HG03571 (cell line): ENCODE results near the gene NDUFS8.

Source experiments
- ATAC-seq: cut with Tn5 transposase; IDR thresholded peaks from one replicate; pipeline ENCODE4 v1.9.1; 2021; ENCODE audit not compliant: unreplicated experiment

NDUFS8 gene

GRCh38 chr11:68035266-68035876 is 4.9 kb downstream of the NDUFS8 start:
- no peak for ATAC-seq

- no peak for ATAC-seq
Observed at GRCh38 chr11:68036141-68036716, 5.7 kb downstream of the NDUFS8 start.

- no peak for ATAC-seq
Observed at GRCh38 chr11:68036717-68037239, 6.3 kb downstream of the NDUFS8 start.

- no peak for ATAC-seq
Observed at GRCh38 chr11:68037411-68038225, 7.1 kb downstream of the NDUFS8 start.

- no peak for ATAC-seq
Observed at GRCh38 chr11:68038226-68038717, 7.8 kb downstream of the NDUFS8 start.

DNA sequence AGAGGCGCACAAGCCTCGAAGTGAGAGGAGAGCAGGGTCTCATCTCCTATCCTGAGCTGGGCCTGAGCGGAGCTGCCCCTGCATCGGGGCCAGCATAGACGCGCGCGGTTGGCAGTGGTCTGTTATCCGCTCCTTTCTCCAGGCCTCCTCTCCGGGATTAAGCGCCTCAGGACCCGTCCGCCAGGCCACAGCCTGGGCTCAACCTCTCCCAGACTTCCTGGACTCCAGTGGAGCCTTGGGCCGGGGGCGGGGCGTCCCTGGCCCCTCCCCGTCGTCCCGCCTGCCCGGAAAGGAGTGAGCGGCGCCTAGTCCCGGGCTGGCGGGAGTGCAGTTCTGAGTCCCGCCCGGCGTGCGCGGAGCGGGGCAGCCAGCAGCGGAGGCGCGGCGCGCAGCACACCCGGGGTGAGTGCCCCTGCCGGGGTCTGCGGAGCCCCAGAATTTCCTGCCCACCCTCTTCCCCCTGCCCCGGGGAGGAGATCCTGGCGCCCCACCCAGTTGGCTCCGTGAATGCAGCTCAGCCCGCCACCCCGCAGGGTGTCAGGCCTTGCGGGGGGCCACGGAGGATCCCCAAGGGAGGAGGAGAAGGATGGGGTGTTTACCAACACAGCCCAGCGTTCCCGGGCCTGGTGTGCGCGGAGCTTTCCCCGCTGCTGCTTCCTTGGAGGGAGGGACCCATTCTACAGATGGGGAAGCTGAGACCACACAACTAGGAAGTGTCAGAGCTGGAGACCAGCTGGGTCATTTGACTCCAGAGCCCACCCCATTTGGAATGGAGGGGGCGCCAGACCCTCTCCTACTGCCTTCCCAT is 8.4 kb downstream of the NDUFS8 start, which contains the start of gene TCIRG1:
Gene TCIRG1, plus strand, starts transcription at position 308 of the 808 bp plus-strand sequence. CDS start 2,247 bp downstream, outside the sequence.
- ATAC-seq, result no peak

GRCh38 chr11:68039526-68040086 is 9.1 kb downstream of the NDUFS8 start:
- no peak for ATAC-seq

- ATAC-seq, result no peak
Observed at GRCh38 chr11:68040101-68040956, 9.8 kb downstream of the NDUFS8 start.

- ATAC-seq, result no peak
Observed at GRCh38 chr11:68040957-68041591, 10.6 kb downstream of the NDUFS8 start.

DNA sequence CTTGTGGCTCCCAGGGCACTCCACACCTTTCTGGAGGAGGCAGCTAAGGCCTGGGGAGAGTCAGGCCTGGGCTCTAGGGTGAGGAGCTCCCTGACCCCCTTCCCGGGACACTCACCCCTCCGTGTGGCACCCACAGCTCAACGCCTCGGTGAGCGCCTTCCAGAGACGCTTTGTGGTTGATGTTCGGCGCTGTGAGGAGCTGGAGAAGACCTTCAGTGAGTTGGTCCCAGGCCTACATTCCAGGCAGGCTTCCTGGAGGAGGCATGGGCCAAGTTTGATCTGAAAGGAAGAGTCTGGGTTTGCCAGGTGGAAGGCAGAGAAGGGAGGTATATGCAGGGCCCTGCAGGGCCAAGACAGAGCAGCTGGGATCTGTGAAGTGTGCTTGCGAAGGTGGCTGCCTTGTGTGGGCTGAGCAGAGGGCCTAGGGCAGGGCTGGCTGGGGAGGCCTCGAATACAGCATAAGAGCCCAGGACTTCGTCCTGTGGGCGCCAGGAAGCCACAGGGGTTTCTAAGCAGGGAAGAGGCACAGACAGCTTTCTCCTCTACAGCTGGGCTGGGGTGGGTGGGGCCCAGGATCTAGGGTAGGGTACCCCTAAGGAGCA is 11.2 kb downstream of the NDUFS8 start:
- no peak for ATAC-seq

DNA sequence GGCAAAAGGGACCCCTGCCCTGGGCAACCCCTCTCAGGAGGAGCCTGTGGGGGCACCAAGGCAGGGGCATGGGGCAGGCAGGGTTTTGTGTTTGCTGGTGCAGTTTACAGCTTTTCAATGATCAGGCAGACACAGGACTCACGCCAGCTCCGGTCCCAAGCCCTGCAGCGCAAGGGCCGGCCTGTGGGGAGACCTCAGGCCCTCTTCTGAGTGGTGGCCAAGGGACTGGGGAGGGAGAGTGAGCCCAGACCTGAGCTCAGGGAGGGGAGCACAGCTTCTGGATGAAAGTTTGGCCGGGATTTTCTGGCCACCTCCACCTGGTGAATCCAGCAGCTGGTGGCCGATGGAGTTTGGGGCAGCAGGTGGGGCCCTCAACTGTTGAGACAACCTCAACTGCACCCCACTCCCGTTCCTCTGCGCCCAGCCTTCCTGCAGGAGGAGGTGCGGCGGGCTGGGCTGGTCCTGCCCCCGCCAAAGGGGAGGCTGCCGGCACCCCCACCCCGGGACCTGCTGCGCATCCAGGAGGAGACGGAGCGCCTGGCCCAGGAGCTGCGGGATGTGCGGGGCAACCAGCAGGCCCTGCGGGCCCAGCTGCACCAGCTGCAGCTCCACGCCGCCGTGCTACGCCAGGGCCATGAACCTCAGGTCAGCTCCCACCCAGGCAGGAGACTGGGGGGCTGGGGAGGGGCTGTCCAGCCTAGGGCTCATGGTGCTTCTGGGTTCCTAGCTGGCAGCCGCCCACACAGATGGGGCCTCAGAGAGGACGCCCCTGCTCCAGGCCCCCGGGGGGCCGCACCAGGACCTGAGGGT is 11.9 kb downstream of the NDUFS8 start:
- no peak for ATAC-seq

DNA sequence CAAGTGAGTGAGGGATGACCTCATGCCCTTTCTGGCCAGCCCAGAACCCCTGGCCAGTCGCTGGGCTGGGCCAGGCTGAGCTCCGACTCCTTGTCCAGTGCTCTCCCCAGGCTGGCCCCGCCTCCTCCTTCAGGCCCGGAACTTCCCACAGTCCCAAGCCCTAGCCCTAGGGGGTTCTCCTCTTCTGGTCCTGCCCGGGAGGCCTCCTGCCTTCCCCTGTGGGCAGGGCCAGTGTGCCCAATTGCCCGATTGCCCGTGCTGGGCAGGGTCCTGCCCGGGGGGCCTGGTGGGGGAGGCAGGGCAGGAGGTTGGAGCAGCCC is 12.5 kb downstream of the NDUFS8 start:
- no peak for ATAC-seq

DNA sequence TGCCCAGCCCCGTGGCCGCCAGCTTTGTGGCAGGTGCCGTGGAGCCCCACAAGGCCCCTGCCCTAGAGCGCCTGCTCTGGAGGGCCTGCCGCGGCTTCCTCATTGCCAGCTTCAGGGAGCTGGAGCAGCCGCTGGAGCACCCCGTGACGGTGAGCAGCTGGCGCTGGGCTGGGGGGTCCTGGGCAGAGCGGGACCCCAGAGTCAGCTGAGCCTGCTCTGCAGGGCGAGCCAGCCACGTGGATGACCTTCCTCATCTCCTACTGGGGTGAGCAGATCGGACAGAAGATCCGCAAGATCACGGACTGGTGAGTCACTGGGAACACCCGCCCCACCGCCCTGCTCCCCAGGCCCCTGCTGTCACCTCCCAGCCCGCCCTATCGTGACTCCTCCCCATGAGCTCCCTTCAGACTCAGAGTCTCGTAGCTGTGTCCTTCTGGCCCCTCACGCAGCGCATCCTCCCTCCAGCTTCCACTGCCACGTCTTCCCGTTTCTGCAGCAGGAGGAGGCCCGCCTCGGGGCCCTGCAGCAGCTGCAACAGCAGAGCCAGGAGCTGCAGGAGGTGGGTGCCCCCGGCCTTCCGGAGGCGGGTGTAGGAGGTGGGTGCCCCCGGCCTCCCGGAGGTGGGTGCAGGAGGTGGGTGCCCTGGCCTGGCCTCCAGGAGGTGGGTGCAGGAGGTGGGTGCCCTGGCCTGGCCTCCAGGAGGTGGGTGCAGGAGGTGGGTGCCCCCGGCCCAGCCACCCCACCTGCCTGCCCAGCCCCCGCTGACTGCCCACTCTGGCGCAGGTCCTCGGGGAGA is 13.1 kb downstream of the NDUFS8 start:
- no peak for ATAC-seq

DNA sequence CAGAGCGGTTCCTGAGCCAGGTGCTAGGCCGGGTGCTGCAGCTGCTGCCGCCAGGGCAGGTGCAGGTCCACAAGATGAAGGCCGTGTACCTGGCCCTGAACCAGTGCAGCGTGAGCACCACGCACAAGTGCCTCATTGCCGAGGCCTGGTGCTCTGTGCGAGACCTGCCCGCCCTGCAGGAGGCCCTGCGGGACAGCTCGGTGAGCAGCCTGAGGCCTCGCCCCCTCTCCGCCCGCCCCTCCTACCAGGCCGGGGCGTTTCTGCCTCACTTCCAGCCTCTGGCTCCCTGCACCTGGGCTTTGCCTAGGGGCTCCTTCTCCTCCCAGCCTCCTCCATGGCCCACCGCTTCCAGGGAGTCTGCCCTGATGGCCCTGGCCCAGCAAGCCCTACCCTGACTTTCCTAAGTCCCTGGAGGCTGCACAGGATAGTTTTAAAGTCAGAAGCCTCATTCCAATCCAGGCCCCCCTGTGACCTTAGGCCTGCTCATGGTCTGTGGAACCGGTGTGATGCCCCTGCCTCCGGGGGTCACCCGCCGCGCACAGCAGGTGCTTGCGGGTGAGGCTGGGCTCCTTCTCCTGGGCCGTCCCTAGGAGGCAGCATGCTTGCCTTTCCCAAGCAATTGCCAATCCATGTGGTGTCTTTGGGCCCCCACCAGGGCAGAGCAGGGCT is 13.8 kb downstream of the NDUFS8 start:
- no peak for ATAC-seq

- no peak for ATAC-seq
Observed at GRCh38 chr11:68044898-68045351, 14.4 kb downstream of the NDUFS8 start.

DNA sequence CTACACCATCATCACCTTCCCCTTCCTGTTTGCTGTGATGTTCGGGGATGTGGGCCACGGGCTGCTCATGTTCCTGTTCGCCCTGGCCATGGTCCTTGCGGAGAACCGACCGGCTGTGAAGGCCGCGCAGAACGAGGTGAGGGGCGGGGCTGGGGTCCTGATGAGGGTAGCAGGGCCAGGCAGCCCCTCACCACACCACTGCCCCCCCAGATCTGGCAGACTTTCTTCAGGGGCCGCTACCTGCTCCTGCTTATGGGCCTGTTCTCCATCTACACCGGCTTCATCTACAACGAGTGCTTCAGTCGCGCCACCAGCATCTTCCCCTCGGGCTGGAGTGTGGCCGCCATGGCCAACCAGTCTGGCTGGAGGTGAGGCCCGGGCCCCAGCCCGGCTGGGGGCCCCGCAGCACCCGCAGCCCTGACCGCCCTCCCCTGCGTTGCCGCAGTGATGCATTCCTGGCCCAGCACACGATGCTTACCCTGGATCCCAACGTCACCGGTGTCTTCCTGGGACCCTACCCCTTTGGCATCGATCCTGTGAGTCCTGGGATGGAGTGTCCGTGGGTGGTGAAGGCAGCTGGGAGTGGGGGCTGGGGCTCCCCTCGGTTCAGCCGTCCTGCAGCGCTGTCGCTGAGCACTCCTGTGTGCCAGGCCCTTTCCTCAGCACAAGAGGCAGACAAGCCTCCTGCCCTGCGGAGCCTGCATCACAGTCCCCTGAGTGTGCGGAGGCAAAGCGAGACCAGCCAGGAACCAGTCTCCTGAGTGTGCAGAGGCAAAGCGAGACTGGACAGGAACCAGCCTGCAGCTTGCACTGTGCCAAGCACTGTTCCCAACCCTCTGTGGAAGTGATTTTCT is 17.2 kb downstream of the NDUFS8 start:
- ATAC-seq, result no peak
